ENCODE measurements around the gene SLC13A1. TPM values are rescaled to one million over a fixed set of nuclear protein-coding genes. Genes with fewer than 3 reads are reported as not detected.
A peak's percentile ranks its signal among the peaks of the same experiment; 100 is the strongest.

SLC13A1 gene
- total RNA-seq, 2 donors from 2014 or later: under 0.01 TPM; not detected in 1

- 56 to 68% methylated on average over 1 of the region's 1 CpG for WGBS, 2 donors
- no peaks in the 10 kb centered on the region for H3K27me3 ChIP-seq
- DNase-seq (no peak), ATAC-seq (no peak)
- no peak overlapping the region for H3K4me3 ChIP-seq
- H3K4me1 ChIP-seq: no peaks in the 10 kb centered on the region
- no peak for TF ChIP-seq POLR2A (IDR thresholded peaks at IDR 0.05)
- TF ChIP-seq CTCF (IDR thresholded peaks at IDR 0.05): peak in 1 of 7 experiments; percentile 15
- H3K9me3 ChIP-seq: no peaks in the 10 kb centered on the region
- intact Hi-C loops (cut with DNase I): no loop called here
- H3K27ac ChIP-seq: no peak overlapping the region
- H3K36me3 ChIP-seq (replicated peaks in 1 of 2; ENCODE audit: insufficient read depth in 1 of 2, low read depth in 2 of 2): no peaks in the 10 kb centered on the region
These were observed 68.6 kb downstream of the SLC13A1 start for GRCh38 chr7:123131140-123131539.

- no peaks in the 10 kb centered on the region for H3K9me3 ChIP-seq
- 42 to 61% methylated on average over 2 of the region's 2 CpGs for WGBS, 2 donors
- ATAC-seq (no peak), DNase-seq (no peak)
- H3K27ac ChIP-seq: no peak overlapping the region
- intact Hi-C loops (cut with DNase I): no loop called here
- no peaks in the 10 kb centered on the region for H3K27me3 ChIP-seq
- H3K4me1 ChIP-seq: no peaks in the 10 kb centered on the region
- TF ChIP-seq CTCF (IDR thresholded peaks at IDR 0.05) (no peak), POLR2A (IDR thresholded peaks at IDR 0.05) (no peak)
- H3K36me3 ChIP-seq (replicated peaks in 1 of 2; ENCODE audit: insufficient read depth in 1 of 2, low read depth in 2 of 2): no peaks in the 10 kb centered on the region
- no peak overlapping the region for H3K4me3 ChIP-seq
These were observed 73.1 kb downstream of the SLC13A1 start for GRCh38 chr7:123126691-123127090.

GRCh38 chr7:123126171-123126570 lies 73.6 kb downstream of the SLC13A1 start:
- intact Hi-C loops (cut with DNase I): no loop called here
- Histone ChIP-seq H3K36me3 (replicated peaks in 1 of 2; ENCODE audit: insufficient read depth in 1 of 2, low read depth in 2 of 2) (no peaks in the 10 kb centered on the region), H3K4me1 (no peaks in the 10 kb centered on the region), H3K9me3 (no peaks in the 10 kb centered on the region), H3K27me3 (no peaks in the 10 kb centered on the region), H3K27ac (no peak overlapping the region), H3K4me3 (no peak overlapping the region)
- DNase-seq (no peak), ATAC-seq (no peak)
- TF ChIP-seq CTCF (IDR thresholded peaks at IDR 0.05) (no peak), POLR2A (IDR thresholded peaks at IDR 0.05) (no peak)

GRCh38 chr7:123125231-123125630 lies 74.5 kb downstream of the SLC13A1 start:
- intact Hi-C loops (cut with DNase I): no loop called here
- H3K9me3 ChIP-seq: no peaks in the 10 kb centered on the region
- H3K36me3 ChIP-seq (replicated peaks in 1 of 2; ENCODE audit: insufficient read depth in 1 of 2, low read depth in 2 of 2): no peaks in the 10 kb centered on the region
- WGBS, 2 donors: 74 to 82% methylated on average over 3 of the region's 3 CpGs
- ATAC-seq: no peak
- H3K4me3 ChIP-seq: no peak overlapping the region
- H3K27me3 ChIP-seq: no peaks in the 10 kb centered on the region
- DNase-seq: no peak
- no peak overlapping the region for H3K27ac ChIP-seq
- no peaks in the 10 kb centered on the region for H3K4me1 ChIP-seq
- no peak for TF ChIP-seq CTCF (IDR thresholded peaks at IDR 0.05)
- no peak for TF ChIP-seq POLR2A (IDR thresholded peaks at IDR 0.05)

GRCh38 chr7:123122916-123123315 lies 76.9 kb downstream of the SLC13A1 start:
- no peak overlapping the region for H3K27ac ChIP-seq
- TF ChIP-seq POLR2A (IDR thresholded peaks at IDR 0.05) (no peak), CTCF (IDR thresholded peaks at IDR 0.05) (no peak)
- no peaks in the 10 kb centered on the region for H3K36me3 ChIP-seq (replicated peaks in 1 of 2; ENCODE audit: insufficient read depth in 1 of 2, low read depth in 2 of 2)
- H3K9me3 ChIP-seq: no peaks in the 10 kb centered on the region
- H3K4me3 ChIP-seq: no peak overlapping the region
- H3K4me1 ChIP-seq: no peaks in the 10 kb centered on the region
- ATAC-seq: no peak
- no peak for DNase-seq
- no peaks in the 10 kb centered on the region for H3K27me3 ChIP-seq
- intact Hi-C loops (cut with DNase I): no loop called here

All from body of pancreas (tissue), 4 donors.